HG03175 (cell line): ENCODE results near the gene CENPX.

ENCODE experiments used
- ATAC-seq: cut with Tn5 transposase; IDR thresholded peaks from one replicate; pipeline ENCODE4 v1.9.1; 2021; ENCODE audit warnings: mild to moderate bottlenecking, moderate library complexity; ENCODE audit not compliant: unreplicated experiment

The CENPX gene

GRCh38 chr17:82055023-82055964, 32.6 kb upstream of the CENPX start:
- ATAC-seq: no peak

DNA sequence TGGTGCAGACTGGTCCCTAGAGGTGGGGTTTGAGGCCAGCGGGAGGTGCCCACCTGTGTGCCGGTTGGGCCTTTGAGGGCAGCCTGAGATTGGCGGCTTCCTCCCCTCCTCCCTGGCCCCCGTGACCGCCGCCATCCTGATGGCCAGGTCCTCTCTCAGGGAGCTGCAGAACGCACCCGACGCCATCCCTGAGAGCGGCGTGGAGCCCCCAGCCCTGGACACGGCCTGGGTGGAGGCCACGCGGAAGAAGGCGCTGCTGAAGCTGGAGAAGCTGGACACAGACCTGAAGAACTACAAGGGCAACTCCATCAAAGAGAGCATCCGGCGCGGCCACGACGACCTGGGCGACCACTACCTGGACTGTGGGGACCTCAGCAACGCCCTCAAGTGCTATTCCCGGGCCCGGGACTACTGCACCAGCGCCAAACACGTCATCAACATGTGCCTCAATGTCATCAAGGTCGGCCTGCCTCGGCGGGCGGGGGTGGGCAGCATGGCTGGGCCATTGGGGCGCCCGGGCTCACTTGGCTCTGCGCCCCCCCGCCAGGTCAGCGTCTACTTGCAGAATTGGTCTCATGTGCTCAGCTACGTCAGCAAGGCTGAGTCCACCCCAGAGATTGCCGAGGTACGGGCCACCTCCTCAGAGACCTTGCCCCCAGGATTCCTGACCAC, 31.8 kb upstream of the CENPX start:
- ATAC-seq: no peak

- no peak for ATAC-seq
Observed at GRCh38 chr17:82053556-82054263, 31.0 kb upstream of the CENPX start.

DNA sequence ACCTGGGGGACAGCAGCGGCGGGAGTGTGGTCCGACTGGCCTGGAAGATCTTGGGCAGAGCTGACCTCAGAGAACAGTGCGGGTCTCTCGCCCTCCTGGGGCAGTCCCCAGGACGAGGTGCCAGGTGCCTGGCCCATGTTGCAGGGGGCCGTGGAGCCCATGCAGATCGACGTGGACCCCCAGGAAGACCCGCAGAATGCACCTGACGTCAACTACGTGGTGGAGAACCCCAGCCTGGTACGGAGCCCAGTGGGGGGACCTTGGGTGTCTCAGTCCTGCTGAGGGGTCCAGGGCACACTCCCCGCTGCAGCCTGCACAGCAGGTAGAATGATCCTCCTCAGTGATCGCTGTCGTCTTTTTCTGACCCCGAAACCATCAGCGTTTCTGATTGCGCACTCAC, 30.5 kb upstream of the CENPX start:
- ATAC-seq: no peak

DNA sequence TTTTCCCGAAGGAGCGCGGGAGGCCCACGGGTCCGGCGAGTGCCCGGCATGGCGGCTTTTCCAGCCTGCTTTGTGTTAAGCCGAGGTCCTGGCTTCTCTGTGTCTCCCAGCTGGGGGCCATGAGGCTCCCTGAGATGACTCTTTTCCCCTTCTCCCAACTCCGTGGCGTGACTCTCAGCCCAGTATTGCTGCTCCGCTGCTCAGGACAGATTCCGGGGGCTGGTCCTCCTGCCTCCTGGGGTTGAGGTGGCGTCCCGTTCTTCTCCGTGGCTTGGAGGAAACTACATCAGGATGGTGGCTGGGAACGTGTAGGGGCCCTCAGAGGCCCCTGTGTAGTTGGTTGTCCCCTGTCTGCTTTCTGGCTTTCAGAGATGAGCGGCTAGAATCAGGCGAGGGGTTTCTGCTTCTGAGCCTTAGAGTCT, 30.0 kb upstream of the CENPX start:
- ATAC-seq: no peak

GRCh38 chr17:82051776-82052637, 29.3 kb upstream of the CENPX start, which contains the start of the genes GPS1 and RFNG:
Gene GPS1 (plus strand): TSS chr17:82051898. CDS start chr17:82051932, 34 bp downstream.
Gene RFNG (minus strand): TSS chr17:82051811. CDS start chr17:82051766, 45 bp downstream.
- ATAC-seq: peak; percentile 54

DNA sequence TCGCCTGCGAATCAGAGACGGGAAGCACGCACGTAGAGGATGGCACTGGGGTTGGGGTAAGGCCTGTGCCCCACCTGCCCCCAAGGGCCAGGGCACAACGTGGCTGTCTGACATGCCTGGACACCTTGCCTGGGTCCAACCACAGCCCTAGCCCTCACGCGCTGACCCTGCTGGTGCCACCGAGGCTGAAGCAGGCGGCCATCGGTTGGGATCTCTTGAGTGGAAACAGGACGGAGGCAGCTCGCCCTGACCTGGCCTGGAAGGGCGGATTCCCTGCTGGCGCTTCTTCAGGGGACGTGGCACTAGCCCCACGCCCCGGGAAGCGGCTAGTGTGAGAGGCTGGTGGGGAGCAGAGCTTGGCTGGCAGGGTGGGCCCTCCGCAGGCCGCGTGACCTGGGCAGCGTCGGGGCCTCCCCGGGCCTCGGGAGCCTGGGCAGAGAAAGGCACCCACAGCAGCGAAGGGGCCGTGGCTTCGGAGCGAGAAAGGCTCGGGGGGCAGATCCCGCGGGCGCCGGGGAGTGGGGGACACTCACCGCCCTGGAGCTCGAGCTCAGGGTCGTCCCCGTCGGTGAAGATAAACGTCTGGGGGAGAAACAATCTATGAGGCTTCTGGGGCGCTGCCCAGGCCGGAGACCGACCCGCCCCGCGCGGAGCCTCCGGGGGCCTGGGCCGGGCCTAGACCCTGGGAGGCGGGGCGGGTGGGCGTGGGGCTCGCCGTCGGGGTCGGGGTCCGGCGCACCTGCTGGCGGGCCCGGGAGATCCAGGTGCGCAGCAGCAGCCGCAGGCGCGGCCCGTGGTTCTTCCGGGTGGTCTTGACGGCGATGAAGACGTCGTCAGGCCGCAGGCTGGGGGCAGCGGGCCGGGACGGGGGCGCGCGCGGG, 28.3 kb upstream of the CENPX start:
- ATAC-seq: peak; percentile 12

DNA sequence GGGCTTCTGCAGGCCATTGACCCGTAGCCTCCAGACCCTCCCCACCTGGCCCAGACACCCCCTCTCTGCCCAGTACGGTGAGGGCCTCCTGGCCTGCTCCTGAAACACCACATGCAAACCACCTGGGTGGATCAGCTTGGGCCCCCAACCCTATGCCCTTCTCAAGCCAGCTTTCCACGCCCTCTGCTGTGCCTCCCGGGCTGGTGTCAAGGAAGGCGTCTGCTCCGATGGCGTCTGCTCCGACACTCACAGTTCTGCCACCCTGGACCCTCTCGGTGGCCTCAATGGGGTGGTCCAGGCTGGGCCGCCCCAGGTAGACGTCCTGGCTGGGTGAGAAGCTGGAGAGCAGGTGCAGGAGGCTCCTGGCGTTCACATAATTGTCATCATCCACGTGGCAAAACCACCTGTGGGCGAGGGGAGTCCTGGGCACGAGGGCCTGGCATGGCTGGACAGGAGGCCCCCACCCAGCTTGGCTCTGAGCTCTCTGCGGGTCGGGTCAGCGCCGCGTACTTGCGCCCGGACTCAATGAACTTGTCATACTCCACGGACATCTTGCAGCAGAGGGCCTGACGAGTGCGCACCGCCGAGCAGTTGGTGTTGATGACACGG, 27.6 kb upstream of the CENPX start:
- no peak for ATAC-seq

DNA sequence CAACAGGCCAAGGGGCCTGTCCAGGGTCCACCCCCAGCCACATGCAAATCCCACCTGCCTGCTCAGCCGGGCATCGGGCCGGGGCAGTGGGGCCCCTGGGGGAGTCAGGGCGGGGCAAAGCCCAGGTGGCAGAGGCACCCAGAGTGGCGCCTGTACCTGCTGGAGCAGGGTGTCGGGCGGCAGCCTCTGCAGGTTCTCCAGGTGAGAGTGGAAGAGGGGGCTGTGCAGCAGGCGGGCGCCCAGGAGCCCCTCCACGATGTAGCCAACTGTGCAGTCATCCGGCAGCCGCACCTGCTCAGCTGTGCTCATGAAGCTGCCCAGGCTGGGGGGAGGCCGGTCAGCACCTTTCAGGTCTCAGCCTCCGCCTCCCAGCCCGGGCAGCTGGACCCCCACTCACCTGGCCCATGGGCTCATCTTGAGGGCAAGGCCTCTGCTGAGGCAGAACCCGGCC, 26.9 kb upstream of the CENPX start:
- ATAC-seq: no peak

DNA sequence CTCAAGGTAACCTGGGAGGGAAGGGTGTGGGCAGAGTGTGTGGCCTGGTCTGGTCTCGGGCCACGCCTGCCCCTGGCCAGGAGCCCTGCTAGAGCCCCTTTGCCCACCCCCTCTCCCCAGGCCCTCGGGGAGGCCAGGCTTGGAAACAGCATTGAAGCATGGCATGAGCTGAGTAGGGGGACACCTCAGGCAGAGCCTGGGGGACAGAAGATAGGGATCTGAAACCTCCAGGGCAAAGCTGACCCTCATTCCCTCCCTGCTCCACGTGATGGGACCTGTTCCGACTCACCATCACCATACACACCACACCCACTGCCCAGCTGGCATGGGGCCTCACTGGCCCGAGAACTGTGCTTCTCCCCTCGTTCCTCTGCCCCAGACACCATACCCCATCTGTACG, 26.4 kb upstream of the CENPX start:
- no peak for ATAC-seq

DNA sequence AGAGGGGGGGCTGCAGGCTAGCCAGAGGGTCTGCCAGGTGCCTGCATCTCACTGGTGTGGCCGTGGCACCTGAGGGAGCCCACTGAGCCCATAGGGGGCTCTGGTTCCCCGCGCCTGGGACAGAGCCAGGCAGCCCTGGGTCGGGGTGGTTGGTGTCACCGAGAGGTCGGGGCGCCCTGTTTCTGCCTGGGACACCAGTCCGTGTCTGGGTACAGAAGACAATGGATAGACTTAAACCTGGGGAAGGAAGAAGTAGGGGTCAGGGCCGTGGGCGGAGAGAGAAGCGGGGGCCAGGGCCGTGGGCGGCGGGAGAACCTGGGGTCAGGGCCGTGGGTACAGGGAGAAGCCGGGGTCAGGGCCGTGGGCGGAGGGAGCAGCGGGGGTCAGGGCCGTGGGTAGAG, 25.9 kb upstream of the CENPX start:
- no peak for ATAC-seq

DNA sequence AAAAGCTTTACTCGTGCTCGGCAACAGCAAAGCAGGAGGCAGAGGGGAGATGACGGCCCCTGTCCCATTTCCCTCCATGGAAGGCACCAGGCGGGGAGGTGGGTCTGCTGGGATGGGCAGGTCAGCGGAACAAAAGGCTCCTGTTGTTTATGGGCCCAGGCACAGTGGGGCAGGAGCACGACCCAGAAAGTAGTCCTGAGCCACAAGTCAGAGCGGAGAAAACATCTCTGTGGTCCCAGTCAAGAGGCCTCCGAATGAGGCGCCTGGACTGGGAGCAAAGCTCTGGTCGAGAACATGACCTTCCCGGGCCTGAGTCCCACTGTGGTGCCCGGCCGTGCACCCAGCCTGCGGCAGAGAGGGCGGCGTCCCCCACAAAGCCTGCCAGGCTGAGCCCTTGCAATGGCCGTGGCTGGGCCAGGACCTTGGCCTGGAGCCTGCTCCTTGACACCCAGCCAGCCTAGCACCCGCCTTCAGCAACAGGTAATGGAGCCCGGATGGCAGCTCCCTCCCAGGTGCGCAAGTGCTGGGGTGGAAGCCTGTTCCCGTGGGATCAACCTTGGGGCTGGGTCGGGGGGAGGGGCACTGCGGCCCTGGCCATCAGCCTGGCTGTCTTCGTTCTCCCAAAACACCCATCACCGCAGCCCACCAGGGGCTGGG, 25.4 kb upstream of the CENPX start:
- ATAC-seq: no peak

- no peak for ATAC-seq
Observed at GRCh38 chr17:82047379-82047778, 24.7 kb upstream of the CENPX start.

DNA sequence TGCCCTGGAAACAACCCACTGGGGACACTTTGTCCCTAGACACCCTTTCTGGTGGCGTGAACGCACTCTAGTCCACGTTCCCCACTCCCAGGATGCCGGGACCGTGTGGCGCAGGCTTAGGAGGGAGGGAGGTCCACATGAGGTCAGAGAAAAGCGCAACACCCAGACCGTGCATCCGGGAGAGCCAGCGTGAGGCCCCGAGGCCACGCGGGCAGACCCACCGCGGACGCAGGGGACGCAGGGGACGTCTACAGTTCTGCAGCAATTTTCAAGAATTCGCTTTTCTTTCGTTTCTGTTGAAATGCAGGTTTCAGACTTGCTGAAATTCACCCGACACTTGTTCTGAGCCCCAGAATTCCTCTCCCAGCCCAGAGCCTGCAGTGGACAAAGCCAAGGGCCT, 24.2 kb upstream of the CENPX start:
- ATAC-seq: no peak

- ATAC-seq: no peak
Observed at GRCh38 chr17:82045936-82046484, 23.3 kb upstream of the CENPX start.

DNA sequence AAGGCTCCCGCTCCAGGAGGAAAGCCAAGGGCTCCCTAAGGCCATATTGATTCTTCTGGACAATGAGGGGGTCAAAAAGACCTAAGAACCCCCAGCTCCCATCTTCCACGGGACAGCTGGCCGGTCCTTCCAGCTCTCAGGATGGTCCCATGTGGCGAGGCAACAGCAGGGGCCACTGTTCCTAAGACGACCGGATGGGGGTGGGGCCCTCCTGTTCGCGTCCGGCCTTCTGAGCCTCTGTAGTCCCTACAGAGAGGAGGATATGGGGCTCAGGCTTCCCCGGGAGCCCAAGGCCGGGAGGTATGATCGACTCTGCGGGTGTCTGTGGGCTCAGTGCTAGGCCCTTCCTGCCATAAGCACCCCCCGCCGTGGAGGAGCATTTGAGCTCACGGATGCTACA, 20.8 kb upstream of the CENPX start:
- ATAC-seq: no peak

GRCh38 chr17:82042649-82043048, 20.0 kb upstream of the CENPX start:
- ATAC-seq: no peak

- ATAC-seq: no peak
Observed at GRCh38 chr17:82041144-82041814, 18.6 kb upstream of the CENPX start.
